Transverse colon (tissue), 4 donors: ENCODE data around the gene NPS. TPM values are rescaled to one million over a fixed set of nuclear protein-coding genes. Genes with fewer than 3 reads are reported as not detected.

Experiments used
- DNase-seq: peaks from one replicate; pipeline ENCODE4 v3.0.0-alpha.2; 2019
- H3K27ac ChIP-seq, 4 donors: fragments of 200-600 bp; sonication (generic); 2 replicates each; pipeline ENCODE4 v1.5.1; 2016 to 2018; ENCODE audit warnings: inconsistent platforms in 4 of 4
- H3K27me3 ChIP-seq: fragments of 200-600 bp; sonication (generic); 2 replicates; pipeline ENCODE4 v1.5.1; 2017; ENCODE audit warnings: inconsistent platforms
- H3K36me3 ChIP-seq, 4 donors: fragments of 200-600 bp; sonication (generic); 2 replicates each; pipeline ENCODE4 v1.5.1; 2017 to 2019; ENCODE audit warnings: inconsistent platforms in 4 of 4
- H3K4me1 ChIP-seq, 4 donors: fragments of 200-600 bp; sonication (generic); 2 replicates each; pipeline ENCODE4 v1.5.1; 2017 to 2020; ENCODE audit warnings: inconsistent platforms in 4 of 4
- H3K4me3 ChIP-seq, 4 donors: fragments of 200-600 bp; sonication (generic); 1 replicate in 1 of 4; 2 replicates in 3 of 4; pipeline versions ENCODE4 v1.5.1 to v1.6.1; 2017 to 2019; ENCODE audit warnings: inconsistent platforms in 4 of 4
- H3K9me3 ChIP-seq, 2 donors: fragments of 200-600 bp; sonication (generic); 2 replicates each; pipeline ENCODE4 v1.5.1; 2017 to 2019; ENCODE audit warnings: inconsistent platforms in 2 of 2
- CTCF ChIP-seq, 5 experiments: fragments of 200-600 bp in 3 of 5; fragments of 450-650 bp in 2 of 5; sonication (generic) in 3 of 5; IDR thresholded peaks; 1 replicate in 2 of 5; 2 replicates in 3 of 5; pipeline ENCODE4 v1.5.1; 2016 to 2017; ENCODE audit warnings: antibody characterized with exemption in 5 of 5, inconsistent platforms in 3 of 5, mild to moderate bottlenecking in 2 of 5, moderate library complexity in 1 of 5
- EP300 ChIP-seq: sonication (generic); formaldehyde crosslinking; IDR thresholded peaks from one replicate; pipeline ENCODE4 v1.6.1; 2017; ENCODE audit warnings: antibody characterized with exemption, low read depth
- POLR2A ChIP-seq: fragments of 450-650 bp; IDR thresholded peaks from one replicate; pipeline ENCODE4 v1.6.1; 2016; ENCODE audit warnings: antibody characterized with exemption, mild to moderate bottlenecking, moderate library complexity
- POLR2AphosphoS5 ChIP-seq, 3 donors: sonication (generic); formaldehyde crosslinking; IDR thresholded peaks; one replicate each; pipeline ENCODE4 v1.6.1; 2016; ENCODE audit warnings: antibody characterized with exemption in 3 of 3
- WGBS, 2 donors: methylation state at CpG; one replicate each; pipeline ENCODE4 v1.1.5; 2018; ENCODE audit warnings: low coverage in 1 of 2; 5-methylcytosine and 5-hydroxymethylcytosine counted together
- in situ Hi-C, 4 donors: fragments of 200-750 bp; cut with MboI; loops; one replicate each; pipeline versions ENCODE4 v1.15.0 to v1.15.1; 2017; ENCODE audit warnings: low sequenced_read_pairs in 3 of 4, low pct_ligation_motif_present in 1 of 4, low pct_unique_long_range_greater_than_20kb in 1 of 4
- intact Hi-C: fragments of 100-400 bp; cut with DNase I; formaldehyde crosslinking; loops from one replicate; pipeline ENCODE4 v1.15.1; 2023; ENCODE audit warnings: low total_unique reads
- total RNA-seq, 4 donors: library from RNA; depleted of rRNA; stranded (reverse); fragments of >200 nt; gene quantifications; one replicate each; pipeline ENCODE4 v1.1.0, GENCODE V29; 2016

Gene NPS
- total RNA-seq, 4 donors from 2014 or later = not detected

GRCh38 chr10:127527320-127527719 is 21.8 kb upstream of the NPS start:
- no peaks in the 10 kb centered on the region for H3K9me3 ChIP-seq
- no peak for DNase-seq
- intact Hi-C loops = no loop called here
- no peaks in the 10 kb centered on the region for H3K36me3 ChIP-seq
- H3K27ac ChIP-seq = no peak overlapping the region
- H3K27me3 ChIP-seq = no peaks in the 10 kb centered on the region
- 68 to 76% methylated on average over 4 of the region's 4 CpGs for WGBS, 2 donors
- TF ChIP-seq POLR2A (no peak), EP300 (no peak)
- H3K4me1 ChIP-seq = no peaks in the 10 kb centered on the region
- in situ Hi-C loops = no loop called here
- no peak overlapping the region for H3K4me3 ChIP-seq

- in situ Hi-C loops = no loop called here
- no peaks in the 10 kb centered on the region for H3K36me3 ChIP-seq
- no peaks in the 10 kb centered on the region for H3K4me1 ChIP-seq
- no peak overlapping the region for H3K27ac ChIP-seq
- no peaks in the 10 kb centered on the region for H3K27me3 ChIP-seq
- no peak overlapping the region for H3K4me3 ChIP-seq
- no peak for DNase-seq
- no peaks in the 10 kb centered on the region for H3K9me3 ChIP-seq
- WGBS, 2 donors = 66 to 85% methylated on average over 8 of the region's 8 CpGs
- intact Hi-C loops = no loop called here
- TF ChIP-seq POLR2A (no peak), CTCF (IDR thresholded peaks at IDR 0.05) (no peak), EP300 (no peak), POLR2AphosphoS5 (IDR thresholded peaks at IDR 0.05) (no peak)
Observed at GRCh38 chr10:127527891-127528290, 21.2 kb upstream of the NPS start.

- WGBS, 2 donors = 83 to 86% methylated on average over 1 to 6 of the region's 6 CpGs
- in situ Hi-C loops (no loop called here), intact Hi-C loops (no loop called here)
- H3K36me3 ChIP-seq = no peaks in the 10 kb centered on the region
- no peaks in the 10 kb centered on the region for H3K27me3 ChIP-seq
- H3K4me1 ChIP-seq = no peaks in the 10 kb centered on the region
- DNase-seq = no peak
- no peak for TF ChIP-seq EP300
- no peak for TF ChIP-seq CTCF (IDR thresholded peaks at IDR 0.05)
- TF ChIP-seq POLR2A = no peak
- no peak for TF ChIP-seq POLR2AphosphoS5 (IDR thresholded peaks at IDR 0.05)
- H3K4me3 ChIP-seq = no peak overlapping the region
- H3K27ac ChIP-seq = no peak overlapping the region
- no peaks in the 10 kb centered on the region for H3K9me3 ChIP-seq
Observed at GRCh38 chr10:127532193-127532592, 16.9 kb upstream of the NPS start.

- intact Hi-C loops (no loop called here), in situ Hi-C loops (no loop called here)
- WGBS, 2 donors = 90 to 93% methylated on average over 5 of the region's 5 CpGs
- Histone ChIP-seq H3K27me3 (no peaks in the 10 kb centered on the region), H3K36me3 (no peaks in the 10 kb centered on the region), H3K4me1 (no peaks in the 10 kb centered on the region), H3K27ac (no peak overlapping the region), H3K4me3 (no peak overlapping the region), H3K9me3 (no peaks in the 10 kb centered on the region)
- no peak for DNase-seq
- TF ChIP-seq POLR2AphosphoS5 (IDR thresholded peaks at IDR 0.05) (no peak), POLR2A (no peak), EP300 (no peak), CTCF (IDR thresholded peaks at IDR 0.05) (no peak)
Observed at GRCh38 chr10:127532659-127533058, 16.4 kb upstream of the NPS start.

- 67 to 82% methylated on average over 5 to 6 of the region's 6 CpGs for WGBS, 2 donors
- no peaks in the 10 kb centered on the region for H3K9me3 ChIP-seq
- H3K4me1 ChIP-seq = no peaks in the 10 kb centered on the region
- intact Hi-C loops (no loop called here), in situ Hi-C loops (no loop called here)
- DNase-seq = no peak
- no peak overlapping the region for H3K27ac ChIP-seq
- TF ChIP-seq EP300 = no peak
- no peak for TF ChIP-seq CTCF (IDR thresholded peaks at IDR 0.05)
- TF ChIP-seq POLR2A = no peak
- no peak for TF ChIP-seq POLR2AphosphoS5 (IDR thresholded peaks at IDR 0.05)
- no peak overlapping the region for H3K4me3 ChIP-seq
- no peaks in the 10 kb centered on the region for H3K36me3 ChIP-seq
- H3K27me3 ChIP-seq = no peaks in the 10 kb centered on the region
Observed at GRCh38 chr10:127534074-127534473, 15.0 kb upstream of the NPS start.
